GM12865 (cell line): ENCODE results near the gene CEP57L1.

Source experiments
- DNase-seq: peaks from one replicate; pipeline ENCODE4 v3.0.0; 2010; ENCODE audit warnings: low read depth
- H3K4me3 ChIP-seq: 2 replicates; pipeline ENCODE4 v1.5.1; 2011; ENCODE audit warnings: mild to moderate bottlenecking, low read depth, low read length, control low read depth
- CTCF ChIP-seq: IDR thresholded peaks from 2 replicates; pipeline ENCODE4 v1.5.1; 2011; ENCODE audit warnings: low read length, control low read depth, low read depth, inconsistent platforms; ENCODE audit not compliant: insufficient read depth; ENCODE audit errors: missing control alignments

The CEP57L1 gene

GRCh38 chr6:109095036-109095834, at the start of gene CEP57L1:
CEP57L1 (plus strand) TSS chr6:109095507; CDS start chr6:109145222, 49,715 bp downstream.
- peak; percentile 97 for DNase-seq
- TF ChIP-seq CTCF: peak; percentile 16
- peak within 1 kb of the TSS; percentile 77 for H3K4me3 ChIP-seq

DNA sequence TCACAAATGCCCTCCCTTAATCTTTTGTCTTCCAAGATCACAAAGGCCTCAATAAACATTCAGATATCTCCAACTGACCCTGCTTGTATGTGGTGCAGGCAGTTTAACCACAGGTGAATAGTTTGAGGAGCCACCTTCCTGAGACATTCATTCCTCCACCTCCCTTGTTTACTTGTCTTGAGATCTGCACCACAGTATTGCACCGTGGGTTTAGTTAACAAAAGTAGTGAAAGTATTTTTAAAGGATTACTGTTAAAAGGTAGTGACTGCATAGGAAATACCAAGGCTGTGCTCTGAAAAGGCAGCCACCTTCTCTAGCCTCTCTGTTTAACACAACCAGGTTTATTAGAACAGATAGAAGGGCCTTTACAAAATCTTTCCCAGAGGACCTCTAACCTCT, 47.1 kb upstream of the CEP57L1 start:
- DNase-seq: no peak
- no peak overlapping the region for H3K4me3 ChIP-seq
- no peak for TF ChIP-seq CTCF

DNA sequence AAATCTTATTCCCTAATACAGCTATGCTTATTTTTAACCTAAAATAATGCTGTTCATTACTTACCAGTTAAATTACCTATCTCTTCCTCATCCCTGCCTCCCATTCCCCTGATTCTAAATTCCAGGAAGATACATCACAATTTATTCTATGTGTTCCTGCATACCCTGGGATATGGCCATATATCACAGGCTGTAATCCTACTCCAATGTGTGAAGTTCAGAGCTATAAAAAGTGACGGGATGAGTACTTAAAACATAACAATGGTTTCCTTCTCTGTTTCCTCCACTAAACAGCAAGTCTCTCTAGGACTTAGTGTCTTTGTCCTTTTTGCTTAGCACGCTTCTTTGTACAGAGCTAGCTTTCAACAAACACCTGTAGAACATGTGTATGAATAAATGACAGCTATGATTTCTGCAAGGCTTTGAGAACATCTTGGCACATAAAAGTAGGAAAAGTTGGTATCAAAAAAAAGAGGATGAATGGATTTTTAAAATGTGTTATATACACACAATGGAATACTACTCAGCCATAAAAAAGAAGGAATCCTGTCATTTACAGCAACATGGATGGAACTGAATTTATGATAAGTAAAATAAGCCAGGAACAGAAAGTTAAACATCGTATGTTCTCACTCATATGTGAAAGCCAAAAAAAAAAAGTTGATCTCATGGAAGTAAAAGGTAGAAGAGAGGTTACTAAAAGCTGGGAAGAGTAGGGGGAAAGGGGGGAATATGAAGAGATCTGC, 46.5 kb upstream of the CEP57L1 start:
- DNase-seq: no peak
- TF ChIP-seq CTCF: no peak
- H3K4me3 ChIP-seq: no peak overlapping the region

- no peak overlapping the region for H3K4me3 ChIP-seq
- no peak for DNase-seq
- no peak for TF ChIP-seq CTCF
These were observed 45.3 kb upstream of the CEP57L1 start for GRCh38 chr6:109050012-109050411.

DNA sequence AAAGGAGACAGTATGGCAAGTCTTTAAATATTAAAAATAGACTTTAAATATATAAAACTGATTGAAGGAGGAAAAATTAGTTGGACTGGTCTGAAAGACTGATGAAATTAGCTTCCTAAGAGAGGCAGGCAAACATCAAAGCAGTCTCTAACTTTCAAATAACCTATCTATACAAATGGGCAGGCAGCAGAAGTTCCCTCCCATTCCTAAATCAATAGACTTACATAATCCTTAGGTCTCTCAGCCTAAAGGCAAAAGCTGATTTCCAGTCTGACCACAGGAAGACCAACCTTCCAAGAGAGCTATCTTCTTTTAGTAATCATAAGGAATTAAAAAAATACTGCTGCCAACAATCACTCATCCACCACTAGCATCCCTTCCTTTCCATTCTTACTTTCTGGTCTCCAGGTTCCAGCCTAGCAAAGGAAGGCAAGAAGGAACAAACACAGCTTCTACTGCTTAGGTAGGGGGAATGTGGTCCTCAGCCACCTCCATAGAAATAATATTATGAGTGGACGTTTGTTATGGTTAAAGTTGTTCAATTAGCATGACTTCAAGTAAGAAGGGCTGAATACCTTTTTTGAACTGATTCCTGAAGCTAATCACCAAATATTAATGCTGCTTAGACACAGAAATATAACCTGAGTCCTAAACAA, 44.7 kb upstream of the CEP57L1 start:
- no peak for TF ChIP-seq CTCF
- no peak overlapping the region for H3K4me3 ChIP-seq
- no peak for DNase-seq

DNA sequence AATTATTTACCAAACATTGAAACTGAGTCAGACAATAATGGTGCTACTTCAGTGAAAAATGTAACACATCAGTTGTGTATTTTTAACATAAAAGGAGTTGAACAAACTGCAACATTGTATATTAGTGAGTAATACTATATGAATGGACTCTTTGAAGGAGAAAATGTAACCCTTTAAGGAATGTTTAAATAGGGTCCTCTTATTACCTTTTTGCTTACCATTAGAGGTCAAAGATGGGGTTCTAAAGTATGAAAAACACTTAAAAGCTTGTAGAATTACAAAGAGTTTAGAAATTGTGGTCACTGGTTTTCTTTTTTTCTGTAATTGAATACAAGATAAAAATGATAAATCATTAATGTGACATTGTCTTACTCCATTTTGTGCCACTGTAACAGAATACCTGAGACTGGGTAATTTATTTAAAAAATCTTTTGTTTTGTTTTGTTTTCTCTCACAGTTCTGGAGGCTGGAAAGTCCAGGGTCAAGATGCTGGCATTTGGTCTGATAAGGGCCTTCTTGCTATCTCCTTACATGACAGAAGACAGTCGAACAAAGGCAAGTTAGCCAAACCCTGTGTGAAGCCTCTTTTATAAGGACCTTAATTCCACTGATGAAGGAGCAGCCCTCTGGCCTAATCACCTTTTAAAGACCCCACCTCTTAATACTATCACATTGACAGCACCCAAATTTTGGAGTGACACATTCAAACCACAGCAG, 43.8 kb upstream of the CEP57L1 start:
- no peak overlapping the region for H3K4me3 ChIP-seq
- DNase-seq: no peak
- TF ChIP-seq CTCF: no peak
